B cell (primary cell): ENCODE measurements around the gene TCF12. TPM values are rescaled to one million over a fixed set of nuclear protein-coding genes. Genes with fewer than 3 reads are reported as not detected.

Experiments
- ATAC-seq: fragments of 200-7000 bp; cut with Tn5 transposase; one replicate; pipeline ENCODE4 v1.10.0; 2021; ENCODE audit warnings: low read depth, mild to moderate bottlenecking, moderate number of reproducible peaks, moderate library complexity
- CTCF ChIA-PET: fragments of 350-600 bp; sonication (Branson Sonifier 250); formaldehyde crosslinking; loops from one replicate; lab custom pipeline; 2021; ENCODE audit warnings: antibody characterized with exemption, inconsistent platforms; lab: Charles Lee
- POLR2A ChIA-PET: fragments of 350-600 bp; sonication (Branson Sonifier 250); formaldehyde crosslinking; loops from one replicate; lab custom pipeline; 2021; ENCODE audit warnings: antibody characterized with exemption; lab: Charles Lee
- DNase-seq: peaks from one replicate; pipeline ENCODE4 v3.0.0; 2013
- H2AFZ ChIP-seq: 2 replicates; pipeline ENCODE4 v1.6.1; 2012; ENCODE audit warnings: mild to moderate bottlenecking, low read depth, low read length; ENCODE audit not compliant: insufficient read depth, poor library complexity, severe bottlenecking
- H3K27ac ChIP-seq, 2 donors: 1 replicate in 1 of 2; 2 replicates in 1 of 2; pipeline ENCODE4 v1.5.1; 2012 to 2013; ENCODE audit warnings: low read length in 2 of 2, mild to moderate bottlenecking in 2 of 2, moderate library complexity in 1 of 2
- H3K27me3 ChIP-seq, 4 experiments: fragments of 200-600 bp in 1 of 4; sonication (generic) in 1 of 4; replicated peaks in 1 of 4; 1 replicate in 2 of 4; 2 replicates in 2 of 4; pipeline versions ENCODE4 v1.6.1 to v1.7.0; 2013 to 2016; ENCODE audit warnings: low read length in 3 of 4, mild to moderate bottlenecking in 2 of 4, mixed read lengths in 1 of 4, moderate library complexity in 1 of 4; ENCODE audit not compliant: insufficient read depth in 4 of 4, control insufficient read depth in 3 of 4; ENCODE audit errors: control extremely low read depth in 1 of 4
- H3K36me3 ChIP-seq, 2 experiments: replicated peaks in 1 of 2; 1 replicate in 1 of 2; 2 replicates in 1 of 2; pipeline versions ENCODE4 v1.6.1 to v1.7.1; 2013; ENCODE audit warnings: low read length in 1 of 2; ENCODE audit not compliant: insufficient read depth in 2 of 2, control insufficient read depth in 1 of 2; ENCODE audit errors: control extremely low read depth in 1 of 2, extremely low read depth in 1 of 2
- H3K4me1 ChIP-seq, 2 donors: fragments of 200-600 bp in 1 of 2; sonication (generic) in 1 of 2; 1 replicate in 1 of 2; 2 replicates in 1 of 2; pipeline versions ENCODE4 v1.5.1 to v1.6.1; 2013 to 2017; ENCODE audit warnings: low read length in 2 of 2; ENCODE audit not compliant: control insufficient read depth in 2 of 2, insufficient read depth in 2 of 2
- H3K4me2 ChIP-seq: replicated peaks from 2 replicates; pipeline ENCODE3; 2012; ENCODE audit warnings: mild to moderate bottlenecking, low read depth, low read length; ENCODE audit not compliant: poor library complexity, severe bottlenecking
- H3K4me3 ChIP-seq, 5 experiments: fragments of 200-600 bp in 1 of 5; sonication (generic) in 1 of 5; 1 replicate in 3 of 5; 2 replicates in 2 of 5; pipeline versions ENCODE4 v1.5.1 to v1.7.0; 2011 to 2016; ENCODE audit warnings: low read length in 4 of 5, mild to moderate bottlenecking in 4 of 5, low read depth in 2 of 5, control low read depth in 1 of 5, moderate library complexity in 1 of 5; ENCODE audit not compliant: insufficient read depth in 1 of 5; ENCODE audit errors: control extremely low read depth in 1 of 5, extremely low read depth in 1 of 5
- H3K79me2 ChIP-seq: fragments of 200-600 bp; sonication (generic); one replicate; pipeline ENCODE4 v1.6.0; 2016; ENCODE audit warnings: low read length; ENCODE audit not compliant: control insufficient read depth, insufficient read depth
- H3K9ac ChIP-seq: fragments of 200-600 bp; sonication (generic); 2 replicates; pipeline ENCODE4 v1.6.1; 2017; ENCODE audit warnings: mild to moderate bottlenecking, low read length, moderate library complexity
- H3K9me3 ChIP-seq, 3 donors: one replicate each; pipeline versions ENCODE4 v1.6.1 to v1.7.1; 2013; ENCODE audit warnings: low read length in 2 of 3; ENCODE audit not compliant: control insufficient read depth in 2 of 3, insufficient read depth in 1 of 3; ENCODE audit errors: control extremely low read depth in 1 of 3
- H4K20me1 ChIP-seq: 2 replicates; pipeline ENCODE4 v1.6.0; 2012; ENCODE audit warnings: mild to moderate bottlenecking, low read length; ENCODE audit not compliant: insufficient read depth, control insufficient read depth, poor library complexity, severe bottlenecking
- H3K27ac Mint-ChIP-seq: one replicate; pipeline ENCODE4 v1.8.0; 2021; ENCODE audit warnings: mixed read lengths
- H3K27me3 Mint-ChIP-seq: one replicate; pipeline ENCODE4 v1.8.0; 2021; ENCODE audit warnings: mixed read lengths
- H3K4me1 Mint-ChIP-seq: one replicate; pipeline ENCODE4 v1.8.0; 2021; ENCODE audit warnings: mixed read lengths
- H3K4me3 Mint-ChIP-seq: one replicate; pipeline ENCODE4 v1.8.0; 2021; ENCODE audit warnings: mixed read lengths
- H3K9me3 Mint-ChIP-seq: one replicate; pipeline ENCODE4 v1.8.0; 2022; ENCODE audit warnings: mixed read lengths; ENCODE audit not compliant: insufficient read depth
- CTCF ChIP-seq: fragments of 200-600 bp; IDR thresholded peaks from one replicate; pipeline ENCODE4 v1.8.0; 2022; ENCODE audit warnings: antibody characterized with exemption, mild to moderate bottlenecking
- EZH2 ChIP-seq: IDR thresholded peaks from 2 replicates; pipeline ENCODE4 v1.6.1; 2012; ENCODE audit warnings: borderline replicate concordance, low read depth, mild to moderate bottlenecking, moderate library complexity, low read length; ENCODE audit not compliant: insufficient read depth, poor library complexity, severe bottlenecking
- WGBS: methylation state at CpG from one replicate; pipeline ENCODE4 v1.1.5; 2013; ENCODE audit warnings: missing lambda C conversion rate; ENCODE audit not compliant: insufficient coverage; 5-methylcytosine and 5-hydroxymethylcytosine counted together
- intact Hi-C: fragments of 100-400 bp; cut with micrococcal nuclease; formaldehyde crosslinking; loops from one replicate; pipeline ENCODE4 v1.10.0; 2022
- polyA plus RNA-seq: library from polyadenylated mRNA; depleted of rRNA; stranded (reverse); fragments of >200 nt; gene quantifications from 2 replicates; pipeline ENCODE4 v1.2.3, GENCODE V29; 2012
- total RNA-seq, 2 donors: library from RNA; stranded (reverse); fragments of 120-200 nt in 1 of 2; gene quantifications; 1 replicate in 1 of 2; 2 replicates in 1 of 2; pipeline versions ENCODE4 v1.2.3 to v1.2.4, GENCODE V29; 2013 to 2022

The TCF12 gene
- total and polyA plus RNA-seq, 2 donors (not counting 1 experiment from before 2014, with no cell fraction given): 27.1 to 131 TPM

GRCh38 chr15:57156210-57156884 lies 237.9 kb downstream of the TCF12 start:
- intact Hi-C loops: no loop called here
- Histone ChIP-seq H3K4me3 (no peak overlapping the region), H3K4me2 (no peak overlapping the region), H3K27me3 (no peaks in the 10 kb centered on the region), H3K36me3 (peaks cover 0 to 5% of the 10 kb centered on the region in 2 experiments), H3K27ac (no peak overlapping the region), H2AFZ (no peak overlapping the region), H3K79me2 (peaks cover 6% of the 10 kb centered on the region), H3K4me1 (no peaks in the 10 kb centered on the region), H3K9ac (no peak overlapping the region), H4K20me1 (no peaks in the 10 kb centered on the region), H3K9me3 (peaks cover 0 to 15% (median 10%) of the 10 kb centered on the region in 3 donors)
- peaks cover 20% of the 10 kb centered on the region for H3K4me1 Mint-ChIP-seq
- H3K4me3 Mint-ChIP-seq: no peak overlapping the region
- ChIA-PET CTCF (interaction anchor here (0.7 to 1.8 kb wide), 3 partner anchors 10 to 371 kb away, joined by 3 to 11 read pairs (median 3); no protein-coding TSS in a partner anchor), POLR2A (no interaction called here)
- ATAC-seq: no peak
- no peak overlapping the region for H3K27ac Mint-ChIP-seq
- H3K9me3 Mint-ChIP-seq: peaks cover 9% of the 10 kb centered on the region
- no peaks in the 10 kb centered on the region for H3K27me3 Mint-ChIP-seq
- TF ChIP-seq EZH2 (no peak), CTCF (no peak)
- WGBS: 100% methylated on average over 1 of the region's 3 CpGs
- no peak for DNase-seq

GRCh38 chr15:57158589-57158988 lies 240.1 kb downstream of the TCF12 start:
- H3K27ac Mint-ChIP-seq: no peak overlapping the region
- Histone ChIP-seq H3K4me3 (no peak overlapping the region), H3K9me3 (peaks cover 0 to 2% (median 0%) of the 10 kb centered on the region in 3 donors), H3K9ac (no peak overlapping the region), H3K27me3 (no peaks in the 10 kb centered on the region), H3K4me1 (no peaks in the 10 kb centered on the region), H4K20me1 (no peaks in the 10 kb centered on the region), H3K27ac (no peak overlapping the region), H2AFZ (no peak overlapping the region), H3K79me2 (peaks cover 4% of the 10 kb centered on the region), H3K4me2 (no peak overlapping the region), H3K36me3 (no peaks in the 10 kb centered on the region)
- intact Hi-C loops: no loop called here
- CTCF ChIA-PET: interaction anchor here (0.7 to 5.8 kb wide), 3 partner anchors 12 to 667 kb away, joined by 3 to 31 read pairs (median 14); no protein-coding TSS in a partner anchor
- H3K4me3 Mint-ChIP-seq: no peak overlapping the region
- ATAC-seq: no peak
- TF ChIP-seq EZH2: no peak
- no peak for TF ChIP-seq CTCF
- DNase-seq: no peak
- POLR2A ChIA-PET: no interaction called here
- H3K27me3 Mint-ChIP-seq: no peaks in the 10 kb centered on the region
- peaks cover under 1% of the 10 kb centered on the region for H3K9me3 Mint-ChIP-seq
- peaks cover 7% of the 10 kb centered on the region for H3K4me1 Mint-ChIP-seq
